HEK293 (cell line): ENCODE measurements around the gene CDYL.

Experiments used
- CTCF ChIA-PET: fragments of 350-600 bp; formaldehyde crosslinking; extraction: SDS; loops from one replicate; lab custom pipeline; 2021; ENCODE audit warnings: antibody characterized with exemption; lab: Yijun Ruan, JAX
- POLR2A ChIA-PET: fragments of 300-600 bp; formaldehyde crosslinking; extraction: SDS; loops from one replicate; lab custom pipeline; 2020; ENCODE audit warnings: antibody characterized with exemption, inconsistent platforms; lab: Yijun Ruan, JAX
- H3K27ac ChIP-seq: fragments of 200-500 bp; sonication (Bioruptor generic); 2 replicates; pipeline ENCODE4 v1.5.1; 2014; ENCODE audit warnings: low read depth, low read length, control low read depth, inconsistent platforms; ENCODE audit errors: extremely low read depth
- H3K36me3 ChIP-seq, 2 experiments: fragments of 200-500 bp in 1 of 2; sonication (Bioruptor generic) in 1 of 2; 1 replicate in 1 of 2; 2 replicates in 1 of 2; pipeline ENCODE4 v1.5.1; 2014 to 2017; ENCODE audit warnings: inconsistent platforms in 2 of 2, low read length in 2 of 2; ENCODE audit not compliant: control insufficient read depth in 2 of 2, insufficient read depth in 1 of 2
- H3K4me1 ChIP-seq: fragments of 200-500 bp; sonication (Bioruptor generic); 2 replicates; pipeline ENCODE4 v1.5.1; 2014; ENCODE audit warnings: mild to moderate bottlenecking, low read length, inconsistent platforms; ENCODE audit not compliant: control insufficient read depth, insufficient read depth
- H3K4me3 ChIP-seq: 2 replicates; pipeline ENCODE4 v1.5.1; 2011; ENCODE audit warnings: low read depth, mild to moderate bottlenecking, control low read depth, low read length, moderate library complexity
- H3K9me3 ChIP-seq: fragments of 200-500 bp; sonication (Bioruptor generic); 2 replicates; pipeline ENCODE4 v1.5.1; 2014; ENCODE audit warnings: low read depth, low read length, inconsistent platforms; ENCODE audit not compliant: control insufficient read depth, insufficient read depth
- EGR2 ChIP-seq: fragments of 450-650 bp; formaldehyde crosslinking; IDR thresholded peaks from 2 replicates; pipeline ENCODE4 v1.5.1; 2016; ENCODE audit warnings: low read depth, missing biosample characterization, missing genetic modification characterization
- GLI2 ChIP-seq: fragments of 450-650 bp; formaldehyde crosslinking; IDR thresholded peaks from 2 replicates; pipeline ENCODE4; 2017; ENCODE audit warnings: missing biosample characterization, missing genetic modification characterization, low read depth, borderline replicate concordance
- HOXD13 ChIP-seq: sonication (generic); formaldehyde crosslinking; IDR thresholded peaks from 2 replicates; pipeline ENCODE4 v1.8.0; 2022; ENCODE audit warnings: missing genetic modification reagents, borderline replicate concordance
- MYNN ChIP-seq: fragments of 450-650 bp; formaldehyde crosslinking; IDR thresholded peaks from 2 replicates; pipeline ENCODE4 v1.5.1; 2016; ENCODE audit warnings: missing biosample characterization, missing genetic modification characterization, borderline replicate concordance
- SCRT1 ChIP-seq: fragments of 450-650 bp; formaldehyde crosslinking; IDR thresholded peaks from 2 replicates; pipeline ENCODE4 v1.5.1; 2016; ENCODE audit warnings: missing biosample characterization, missing genetic modification characterization, borderline replicate concordance
- ZFHX2 ChIP-seq: fragments of 450-650 bp; formaldehyde crosslinking; conservative IDR thresholded peaks from 2 replicates; pipeline ENCODE4 v1.5.1; 2016; ENCODE audit warnings: missing biosample characterization, missing genetic modification characterization
- ZFP37 ChIP-seq: fragments of 450-650 bp; formaldehyde crosslinking; IDR thresholded peaks from 2 replicates; pipeline ENCODE4 v1.5.1; 2016; ENCODE audit warnings: missing biosample characterization, missing genetic modification characterization
- ZNF114 ChIP-seq: fragments of 450-650 bp; formaldehyde crosslinking; IDR thresholded peaks from 2 replicates; pipeline ENCODE4 v1.5.0; 2017; ENCODE audit warnings: missing biosample characterization, missing genetic modification characterization
- ZNF121 ChIP-seq: fragments of 450-650 bp; formaldehyde crosslinking; IDR thresholded peaks from 2 replicates; pipeline ENCODE4 v1.5.1; 2016; ENCODE audit warnings: missing biosample characterization, missing genetic modification characterization
- ZNF16 ChIP-seq: fragments of 450-650 bp; formaldehyde crosslinking; IDR thresholded peaks from 2 replicates; pipeline ENCODE4 v1.5.1; 2016; ENCODE audit warnings: low read depth, missing biosample characterization, missing genetic modification characterization
- ZNF174 ChIP-seq: fragments of 450-650 bp; formaldehyde crosslinking; IDR thresholded peaks from 2 replicates; pipeline ENCODE4 v1.5.0; 2017; ENCODE audit warnings: missing biosample characterization, mild to moderate bottlenecking, missing genetic modification characterization
- ZNF23 ChIP-seq: fragments of 450-650 bp; formaldehyde crosslinking; IDR thresholded peaks from 2 replicates; pipeline ENCODE4 v1.5.1; 2016; ENCODE audit warnings: missing biosample characterization, missing genetic modification characterization, borderline replicate concordance
- ZNF341 ChIP-seq: fragments of 450-650 bp; formaldehyde crosslinking; IDR thresholded peaks from 2 replicates; pipeline ENCODE4; 2016; ENCODE audit warnings: low read depth, missing biosample characterization, missing genetic modification characterization
- ZNF350 ChIP-seq: fragments of 450-650 bp; formaldehyde crosslinking; IDR thresholded peaks from 2 replicates; pipeline ENCODE4 v1.5.0; 2017; ENCODE audit warnings: missing biosample characterization, mild to moderate bottlenecking, missing genetic modification characterization
- ZNF394 ChIP-seq: fragments of 450-650 bp; formaldehyde crosslinking; IDR thresholded peaks from 2 replicates; pipeline ENCODE4 v1.5.1; 2016; ENCODE audit warnings: missing biosample characterization, missing genetic modification characterization, mild to moderate bottlenecking, moderate library complexity, borderline replicate concordance
- ZNF423 ChIP-seq: fragments of 450-650 bp; formaldehyde crosslinking; IDR thresholded peaks from 2 replicates; pipeline ENCODE4 v1.5.1; 2016; ENCODE audit warnings: missing biosample characterization, missing genetic modification characterization
- ZNF544 ChIP-seq: fragments of 450-650 bp; formaldehyde crosslinking; IDR thresholded peaks from 2 replicates; pipeline ENCODE4 v1.5.0; 2017; ENCODE audit warnings: missing biosample characterization, missing genetic modification characterization
- ZNF660 ChIP-seq: fragments of 450-650 bp; IDR thresholded peaks from 2 replicates; pipeline ENCODE4 v1.5.1; 2018; ENCODE audit warnings: missing biosample characterization, mild to moderate bottlenecking, missing genetic modification characterization
- ZNF747 ChIP-seq: fragments of 450-650 bp; formaldehyde crosslinking; IDR thresholded peaks from 2 replicates; pipeline ENCODE4 v1.5.1; 2016; ENCODE audit warnings: missing biosample characterization, missing genetic modification characterization
- ZNF777 ChIP-seq: fragments of 450-650 bp; formaldehyde crosslinking; IDR thresholded peaks from 2 replicates; pipeline ENCODE4 v1.5.1; 2017; ENCODE audit warnings: missing biosample characterization, missing genetic modification characterization, borderline replicate concordance
- TF ChIP-seq, protein P1 (sequence below): fragments of 450-650 bp; formaldehyde crosslinking; IDR thresholded peaks from 2 replicates; pipeline ENCODE4 v1.5.1; 2016; ENCODE audit warnings: missing biosample characterization, missing genetic modification characterization
- TF ChIP-seq, protein P2 (sequence below): fragments of 450-650 bp; formaldehyde crosslinking; IDR thresholded peaks from 2 replicates; pipeline ENCODE4 v1.5.1; 2016; ENCODE audit warnings: missing biosample characterization, missing genetic modification characterization, low read depth

Gene CDYL

DNA sequence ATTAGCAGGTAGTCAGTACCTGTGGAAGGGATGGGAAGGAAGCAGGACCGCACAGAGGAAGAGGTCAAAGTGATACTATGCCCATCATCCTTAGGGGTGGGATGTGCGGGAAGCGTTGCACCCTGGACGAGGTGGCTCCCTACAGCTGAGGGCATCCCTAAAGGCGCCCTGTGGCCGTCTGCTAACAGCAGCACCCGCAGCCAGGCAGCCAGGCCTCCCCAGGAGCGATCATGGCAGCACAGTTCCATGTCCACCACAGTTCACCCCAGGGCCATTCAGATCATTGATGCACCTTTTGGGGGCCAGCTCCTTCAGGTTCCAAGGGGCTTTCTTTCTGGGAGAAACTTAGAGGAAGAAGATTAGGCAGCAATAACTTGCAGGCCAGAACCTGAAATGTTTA lies 168.1 kb downstream of the CDYL start:
- CTCF ChIA-PET: interaction anchor here (0.6 to 1.1 kb wide), 5 partner anchors 17 to 250 kb away, joined by 3 to 7 read pairs (median 3); no protein-coding TSS in a partner anchor
- no peak overlapping the region for H3K4me3 ChIP-seq
- POLR2A ChIA-PET: no interaction called here
- no peak overlapping the region for H3K27ac ChIP-seq
- H3K36me3 ChIP-seq: peaks cover 0 to 28% of the 10 kb centered on the region in 2 experiments; a peak in 1 of 3 replicates
- no peaks in the 10 kb centered on the region for H3K9me3 ChIP-seq
- H3K4me1 ChIP-seq: peaks cover 11% of the 10 kb centered on the region
- TF ChIP-seq, protein P1, sequence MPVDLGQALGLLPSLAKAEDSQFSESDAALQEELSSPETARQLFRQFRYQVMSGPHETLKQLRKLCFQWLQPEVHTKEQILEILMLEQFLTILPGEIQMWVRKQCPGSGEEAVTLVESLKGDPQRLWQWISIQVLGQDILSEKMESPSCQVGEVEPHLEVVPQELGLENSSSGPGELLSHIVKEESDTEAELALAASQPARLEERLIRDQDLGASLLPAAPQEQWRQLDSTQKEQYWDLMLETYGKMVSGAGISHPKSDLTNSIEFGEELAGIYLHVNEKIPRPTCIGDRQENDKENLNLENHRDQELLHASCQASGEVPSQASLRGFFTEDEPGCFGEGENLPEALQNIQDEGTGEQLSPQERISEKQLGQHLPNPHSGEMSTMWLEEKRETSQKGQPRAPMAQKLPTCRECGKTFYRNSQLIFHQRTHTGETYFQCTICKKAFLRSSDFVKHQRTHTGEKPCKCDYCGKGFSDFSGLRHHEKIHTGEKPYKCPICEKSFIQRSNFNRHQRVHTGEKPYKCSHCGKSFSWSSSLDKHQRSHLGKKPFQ: no peak
- no peak for TF ChIP-seq ZFP37 (tag by site-specific recombination)
- no peak for TF ChIP-seq SCRT1 (tag by site-specific recombination)
- TF ChIP-seq ZNF341 (tag by site-specific recombination): no peak
- TF ChIP-seq HOXD13 (CRISPR knock-in tag): no peak
- no peak for TF ChIP-seq ZNF544 (tag by site-specific recombination)
- no peak for TF ChIP-seq ZNF23

DNA sequence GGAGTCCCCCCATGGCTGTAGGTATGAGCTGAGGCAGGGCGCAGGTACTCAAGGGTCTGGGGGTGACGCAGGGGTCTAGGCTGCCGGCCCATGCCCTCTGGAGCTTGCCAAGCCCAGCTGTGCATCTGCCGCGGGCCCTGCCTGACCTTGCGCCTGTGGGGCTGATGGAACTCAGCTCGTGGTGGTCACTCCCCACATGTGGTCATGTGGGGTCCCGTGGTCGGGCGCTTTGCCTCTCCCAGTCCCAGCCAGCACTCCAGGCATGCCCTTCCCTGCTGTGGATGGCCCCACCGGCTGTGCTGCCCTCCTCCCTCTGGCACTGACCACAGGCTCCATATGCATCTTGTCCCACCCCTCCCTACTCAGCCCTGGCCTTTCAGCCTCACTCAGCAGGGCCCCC lies 170.3 kb downstream of the CDYL start:
- ChIA-PET POLR2A (no interaction called here), CTCF (interaction anchor here (0.7 kb wide), 1 partner anchor 20 kb away, joined by 3 read pairs; no protein-coding TSS in a partner anchor)
- Histone ChIP-seq H3K4me3 (no peak overlapping the region), H3K4me1 (peaks cover 11% of the 10 kb centered on the region), H3K9me3 (no peaks in the 10 kb centered on the region), H3K36me3 (peaks cover 0 to 28% of the 10 kb centered on the region in 2 experiments; a peak in 1 of 3 replicates), H3K27ac (no peak overlapping the region)
- TF ChIP-seq ZNF341 (tag by site-specific recombination) (peak; percentile 27; the same call in 1 of the 2 replicates), GLI2 (no peak), ZNF777 (tag by site-specific recombination) (no peak)

DNA sequence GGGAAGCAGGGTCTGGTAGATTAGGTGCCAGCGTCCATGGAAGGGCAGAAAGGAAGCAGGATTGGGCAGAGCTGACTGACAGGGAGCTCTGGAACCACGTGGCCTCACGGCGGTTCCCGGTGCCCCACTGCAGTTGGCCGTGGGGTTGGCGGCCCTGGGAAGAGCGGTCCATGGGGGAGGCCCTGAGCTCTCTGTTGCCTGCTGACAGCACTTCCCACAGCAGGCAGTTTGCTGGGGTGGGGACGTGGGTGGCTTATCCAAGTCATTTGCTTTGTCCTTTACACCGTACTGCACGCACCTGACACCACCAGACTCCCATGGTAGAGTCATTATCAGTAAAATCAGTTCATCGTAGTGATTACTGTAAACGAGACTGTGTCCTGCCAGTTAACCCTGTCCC lies 171.5 kb downstream of the CDYL start:
- CTCF ChIA-PET: interaction anchor here (0.9 kb wide), 1 partner anchor 9 kb away, joined by 3 read pairs; no protein-coding TSS in a partner anchor
- TF ChIP-seq ZFHX2 (tag by site-specific recombination) (peak; percentile 65), EGR2 (tag by site-specific recombination) (peak; percentile 60), ZNF423 (tag by site-specific recombination) (no peak)
- TF ChIP-seq, all 188 proteins: peak for 2
- Histone ChIP-seq H3K4me3 (no peak overlapping the region), H3K9me3 (no peaks in the 10 kb centered on the region), H3K27ac (no peak overlapping the region), H3K4me1 (no peaks in the 10 kb centered on the region), H3K36me3 (peaks cover 4 to 35% of the 10 kb centered on the region in 2 experiments; a peak in 2 of 3 replicates)
- POLR2A ChIA-PET: no interaction called here

DNA sequence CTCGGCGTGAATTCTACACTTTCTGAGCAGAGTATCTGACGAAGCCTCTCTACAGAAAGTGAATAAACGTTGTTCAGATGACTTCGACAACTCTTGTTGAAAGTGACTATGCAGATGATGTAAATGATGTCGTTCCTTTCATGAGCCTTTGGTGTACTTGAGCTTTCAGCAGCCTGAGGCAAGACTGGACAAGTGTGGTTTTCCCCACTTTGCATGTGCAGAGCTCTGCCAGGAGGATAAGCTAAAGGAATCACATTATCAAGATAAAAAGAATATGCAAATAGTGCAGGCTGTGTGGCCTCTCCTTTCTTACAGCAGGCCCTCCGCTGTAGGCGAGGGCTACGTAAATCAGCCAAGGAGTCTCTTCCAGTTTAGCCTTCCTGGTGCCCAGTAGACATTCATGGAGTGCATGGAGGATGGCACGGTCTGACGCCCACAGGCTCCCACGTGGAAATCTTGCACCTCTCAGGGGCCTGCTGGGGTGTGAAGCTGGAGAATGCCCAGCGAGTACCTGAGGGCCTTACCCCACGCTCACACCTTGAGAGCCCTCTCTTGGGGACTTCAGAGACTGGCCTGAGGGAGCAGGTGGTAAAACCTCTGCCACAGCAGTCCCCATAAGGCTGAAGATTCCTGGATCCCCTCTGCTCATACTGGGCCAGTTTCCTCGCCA lies 172.7 kb downstream of the CDYL start:
- Histone ChIP-seq H3K4me1 (no peaks in the 10 kb centered on the region), H3K9me3 (no peaks in the 10 kb centered on the region), H3K4me3 (no peak overlapping the region), H3K36me3 (peaks cover 8 to 35% of the 10 kb centered on the region in 2 experiments; a peak in 2 of 3 replicates), H3K27ac (no peak overlapping the region)
- ChIA-PET POLR2A (no interaction called here), CTCF (interaction anchor here (0.9 kb wide), 1 partner anchor 8 kb away, joined by 3 read pairs; no protein-coding TSS in a partner anchor)
- TF ChIP-seq ZNF423 (tag by site-specific recombination) (no peak), ZNF660 (no peak), ZNF341 (tag by site-specific recombination) (no peak), ZNF174 (tag by site-specific recombination) (no peak), ZNF350 (tag by site-specific recombination) (no peak), ZNF747 (tag by site-specific recombination) (no peak), ZNF394 (tag by site-specific recombination) (no peak), ZNF114 (tag by site-specific recombination) (no peak), ZNF121 (tag by site-specific recombination) (no peak), MYNN (no peak), ZNF16 (tag by site-specific recombination) (no peak)
- TF ChIP-seq, protein P2, sequence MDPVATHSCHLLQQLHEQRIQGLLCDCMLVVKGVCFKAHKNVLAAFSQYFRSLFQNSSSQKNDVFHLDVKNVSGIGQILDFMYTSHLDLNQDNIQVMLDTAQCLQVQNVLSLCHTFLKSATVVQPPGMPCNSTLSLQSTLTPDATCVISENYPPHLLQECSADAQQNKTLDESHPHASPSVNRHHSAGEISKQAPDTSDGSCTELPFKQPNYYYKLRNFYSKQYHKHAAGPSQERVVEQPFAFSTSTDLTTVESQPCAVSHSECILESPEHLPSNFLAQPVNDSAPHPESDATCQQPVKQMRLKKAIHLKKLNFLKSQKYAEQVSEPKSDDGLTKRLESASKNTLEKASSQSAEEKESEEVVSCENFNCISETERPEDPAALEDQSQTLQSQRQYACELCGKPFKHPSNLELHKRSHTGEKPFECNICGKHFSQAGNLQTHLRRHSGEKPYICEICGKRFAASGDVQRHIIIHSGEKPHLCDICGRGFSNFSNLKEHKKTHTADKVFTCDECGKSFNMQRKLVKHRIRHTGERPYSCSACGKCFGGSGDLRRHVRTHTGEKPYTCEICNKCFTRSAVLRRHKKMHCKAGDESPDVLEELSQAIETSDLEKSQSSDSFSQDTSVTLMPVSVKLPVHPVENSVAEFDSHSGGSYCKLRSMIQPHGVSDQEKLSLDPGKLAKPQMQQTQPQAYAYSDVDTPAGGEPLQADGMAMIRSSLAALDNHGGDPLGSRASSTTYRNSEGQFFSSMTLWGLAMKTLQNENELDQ: no peak
